ENCODE measurements around the gene SPSB2.

DNA sequence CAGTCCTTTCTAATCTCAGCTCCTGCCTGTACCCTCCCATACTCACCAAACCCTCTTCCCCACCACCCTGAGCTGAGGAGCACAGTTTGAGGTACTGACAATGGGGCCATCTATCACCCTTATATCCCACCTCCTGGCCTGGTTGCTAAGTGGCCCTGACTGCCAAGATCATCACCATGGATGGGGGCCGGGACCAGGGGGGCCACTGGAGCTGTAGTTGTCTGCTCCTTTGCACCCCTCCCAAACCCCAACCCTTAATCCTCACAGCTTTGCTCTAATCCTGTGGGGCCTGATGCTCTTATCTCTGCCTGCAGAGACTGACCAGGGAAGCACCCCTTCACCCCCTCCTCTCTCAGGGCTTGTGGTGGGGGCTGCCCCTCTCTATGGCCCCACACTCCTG, 32.8 kb downstream of the SPSB2 start:
- TF ChIP-seq POLR2A (IDR thresholded peaks at IDR 0.05) (no peak), CTCF (IDR thresholded peaks at IDR 0.05 in 8 of 11, conservative IDR thresholded peaks at IDR 0.05 in 3 of 11) (no peak), POLR2AphosphoS5 (IDR thresholded peaks at IDR 0.05) (no peak)

Measured in spleen (tissue), 7 donors.